ENCODE measurements around the gene TMEM164.
"Not testable (repeated sequence)": the region's sequence is repeated elsewhere in the genome, so short reads cannot be mapped to it uniquely, and the experiment has no call there.

Gene TMEM164

DNA sequence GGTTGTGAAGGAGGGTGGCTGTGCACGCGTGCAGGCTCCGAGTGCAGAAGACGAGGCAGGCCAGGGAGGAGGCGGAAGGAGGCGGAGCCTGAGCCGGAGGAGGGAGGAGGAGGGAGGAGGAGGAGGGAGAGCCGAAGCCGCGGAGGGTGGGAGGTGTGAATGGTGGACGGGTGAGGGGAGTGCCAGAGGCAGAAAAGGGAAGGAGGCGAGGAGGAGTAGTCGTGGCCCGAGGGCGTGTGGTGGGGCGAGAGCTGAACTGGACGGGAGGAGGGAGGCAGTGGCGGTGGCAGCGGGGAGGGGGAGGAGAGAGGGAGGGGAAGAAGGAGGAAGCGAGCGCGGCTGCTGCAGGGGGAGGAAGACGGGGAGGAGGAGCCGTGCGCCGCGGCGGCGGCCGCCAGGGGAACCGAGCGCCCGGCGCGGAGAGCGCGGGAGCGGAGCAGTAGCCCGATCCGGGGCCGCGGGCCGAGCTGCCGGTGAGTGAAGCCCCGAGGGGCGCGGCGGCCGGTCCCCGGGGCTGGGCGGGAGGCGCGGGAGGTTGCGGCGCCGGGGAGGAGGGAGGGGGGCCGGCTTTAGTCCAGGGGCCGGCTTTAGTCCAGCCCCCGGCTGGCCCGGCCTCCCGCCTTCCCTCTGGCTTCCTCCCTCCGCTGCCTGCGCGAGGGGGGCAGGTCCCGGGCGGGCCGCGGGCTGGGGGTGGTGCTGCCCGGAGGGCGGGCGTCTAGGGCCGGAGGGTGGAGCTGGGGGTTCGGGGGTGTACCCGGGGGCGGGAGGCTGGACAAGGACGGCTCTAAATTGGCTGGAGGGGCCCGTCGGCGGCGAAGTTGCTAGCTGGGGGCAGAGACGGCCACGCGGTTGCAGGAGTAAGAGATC is at the start of gene TMEM164:
TMEM164 (plus strand) TSS at position 815 of the 867 bp plus-strand sequence. CDS start 661 bp downstream, outside the sequence.
- DNase-seq (ENCODE audit: low spot score): no peak

DNA sequence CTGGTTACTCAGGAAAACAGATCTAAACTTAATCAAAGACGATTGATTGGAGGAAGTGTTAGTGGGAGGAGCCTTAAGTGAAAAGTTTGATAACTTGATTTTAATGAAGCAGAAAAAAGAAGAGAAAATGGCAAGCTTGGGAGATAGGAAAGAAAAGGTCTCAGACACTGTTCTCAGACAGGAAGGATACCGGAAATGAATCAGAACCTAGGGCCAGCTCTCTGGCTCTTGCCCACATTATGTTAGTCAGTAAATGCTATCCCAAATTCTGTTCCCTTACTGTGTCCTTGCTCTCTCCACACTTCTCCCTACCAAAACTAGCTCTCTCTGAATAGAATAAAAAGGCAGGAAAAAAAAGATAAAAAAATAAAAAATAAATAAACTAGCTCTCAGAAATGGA is 48.6 kb upstream of the TMEM164 start:
- DNase-seq (ENCODE audit: low spot score): no peak

DNA sequence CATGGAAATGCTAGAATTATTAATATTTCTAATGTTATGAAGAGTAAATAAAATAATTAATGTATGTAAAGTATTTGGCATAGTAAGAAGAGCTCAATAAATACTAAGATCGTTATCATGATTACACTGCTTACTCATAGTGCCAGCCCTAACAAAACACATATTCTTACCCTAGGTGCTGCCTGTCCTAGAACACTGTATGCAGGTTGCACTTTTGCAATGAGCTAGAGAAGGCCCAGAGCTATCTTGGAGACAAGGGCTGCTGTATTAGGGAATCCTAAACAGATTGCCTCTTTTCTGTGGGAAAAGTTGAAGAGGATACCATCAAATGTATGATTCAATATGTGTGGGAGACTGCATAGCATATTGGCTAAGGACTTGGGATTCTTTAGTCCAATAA is 48.0 kb upstream of the TMEM164 start:
- peak; percentile 31 for DNase-seq (ENCODE audit: low spot score)

DNA sequence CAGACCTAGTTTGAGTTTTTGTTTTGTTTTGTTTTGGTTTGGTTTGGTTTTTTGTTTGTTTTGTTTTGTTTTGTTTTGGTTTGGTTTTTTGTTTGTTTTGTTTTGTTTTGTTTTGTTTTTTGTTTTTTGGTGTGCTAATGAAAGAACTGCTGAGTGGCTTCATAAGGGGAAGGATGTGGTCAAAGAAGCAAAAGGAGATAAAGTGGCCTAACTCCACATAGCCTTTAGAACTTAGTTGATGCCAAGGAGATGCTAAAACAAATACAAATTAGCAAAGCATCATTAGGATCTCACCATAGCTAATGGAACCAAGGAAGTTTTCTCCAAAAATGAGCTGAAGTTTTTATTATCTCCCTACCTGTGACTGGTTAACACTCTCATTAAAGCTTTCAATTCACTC is 44.6 kb upstream of the TMEM164 start:
- no peak for DNase-seq (ENCODE audit: low spot score)

DNA sequence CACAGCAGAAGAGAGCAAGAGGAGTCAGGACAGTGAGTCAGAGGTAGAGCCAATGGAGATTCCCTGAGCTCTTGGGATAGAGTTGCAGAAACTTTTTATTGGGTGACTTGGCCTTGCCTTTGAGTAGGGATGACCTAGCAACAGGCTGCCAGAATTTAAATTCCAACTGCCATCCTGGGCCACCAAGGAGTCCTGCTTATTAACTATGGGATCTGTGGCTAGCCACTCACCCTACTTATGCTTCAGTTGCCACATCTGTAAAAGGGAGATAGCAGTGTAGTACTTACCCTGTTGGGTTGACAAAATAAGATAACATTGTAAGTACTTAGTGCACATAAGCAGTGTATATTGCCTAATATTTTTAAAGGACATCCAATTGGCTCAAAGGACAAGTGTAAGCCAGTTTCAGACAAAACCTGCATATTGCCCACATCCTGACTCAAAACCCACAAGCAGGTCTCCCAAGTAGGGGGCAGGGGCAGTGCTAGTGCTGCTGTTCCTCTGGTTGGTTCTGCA is 43.5 kb upstream of the TMEM164 start:
- DNase-seq (ENCODE audit: low spot score): no peak

DNA sequence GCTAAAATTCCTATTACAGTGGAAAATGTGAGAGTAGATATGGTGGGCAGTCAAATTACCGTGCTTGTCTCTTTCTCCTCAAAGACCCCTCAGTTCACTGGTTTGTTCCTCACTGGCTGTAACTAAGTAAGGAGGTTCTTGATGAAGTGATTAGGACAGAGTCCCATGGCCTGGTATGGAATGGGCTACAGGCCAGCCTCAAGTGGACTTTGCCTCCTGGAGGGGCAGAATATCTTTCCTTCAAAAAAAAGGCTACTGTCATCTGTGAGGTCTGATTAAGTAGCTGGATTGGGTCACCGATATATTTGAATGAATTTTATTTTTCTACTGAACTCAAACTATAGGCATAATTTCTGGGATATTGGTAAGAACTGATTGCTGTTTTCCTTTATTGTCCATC is 38.5 kb upstream of the TMEM164 start:
- DNase-seq (ENCODE audit: low spot score): no peak

DNA sequence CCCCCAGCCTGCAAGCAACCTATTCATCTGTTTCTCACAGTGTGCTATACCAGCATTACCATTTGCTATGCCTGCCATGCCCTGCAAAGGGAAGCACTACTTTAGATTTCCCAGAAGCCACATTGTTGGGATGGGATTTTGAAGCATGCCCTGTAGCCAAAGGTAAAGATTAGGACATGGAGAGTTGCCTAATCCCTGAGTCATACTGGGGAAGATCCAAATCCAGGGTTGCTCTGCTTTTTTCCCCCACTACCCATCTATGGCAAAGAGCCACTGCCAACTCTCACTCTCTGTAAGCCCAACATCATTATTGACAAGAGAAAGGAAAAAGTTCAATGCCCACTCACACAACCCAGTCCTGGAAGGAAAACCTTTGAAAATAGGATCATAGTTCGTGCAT is 36.7 kb upstream of the TMEM164 start:
- no peak for DNase-seq (ENCODE audit: low spot score)

DNA sequence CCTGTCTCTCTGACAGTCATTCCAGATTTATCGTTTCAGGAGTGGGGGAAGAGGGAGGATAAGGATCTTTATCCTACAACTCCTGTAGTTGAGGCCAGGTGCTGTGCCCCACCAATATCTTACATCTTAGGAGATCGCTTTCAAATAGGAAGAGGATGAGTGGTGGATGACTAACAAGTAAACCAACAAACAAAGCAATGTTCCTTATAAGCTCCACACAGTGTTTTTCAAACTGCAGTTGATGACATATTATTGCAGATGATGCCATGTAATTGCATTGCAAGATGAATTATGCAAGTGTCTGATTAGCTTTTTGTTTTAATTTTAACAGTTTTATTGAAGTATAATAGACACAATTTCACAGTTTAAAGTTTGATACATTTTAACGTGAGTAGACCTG is 35.8 kb upstream of the TMEM164 start:
- no peak for DNase-seq (ENCODE audit: low spot score)

DNA sequence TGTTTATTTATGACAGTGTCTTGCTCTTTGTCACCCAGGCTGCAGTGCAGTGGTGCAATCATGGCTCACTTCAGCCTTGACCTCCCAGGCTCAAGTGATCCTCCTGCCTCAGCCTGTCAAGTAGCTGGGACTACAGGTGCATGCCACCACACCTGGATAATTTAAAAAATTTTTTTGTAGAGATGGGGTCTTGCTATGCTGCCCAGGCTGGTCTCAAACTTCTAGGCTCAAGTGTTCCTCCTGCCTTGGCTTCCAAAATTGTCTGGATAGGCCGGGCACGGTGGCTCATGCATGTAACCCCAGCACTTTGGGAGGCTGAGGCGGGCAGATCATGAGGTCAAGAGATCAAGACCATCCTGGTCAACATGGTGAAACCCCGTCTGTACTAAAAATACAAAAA is 32.1 kb upstream of the TMEM164 start:
- DNase-seq (ENCODE audit: low spot score): not testable (repeated sequence)

DNA sequence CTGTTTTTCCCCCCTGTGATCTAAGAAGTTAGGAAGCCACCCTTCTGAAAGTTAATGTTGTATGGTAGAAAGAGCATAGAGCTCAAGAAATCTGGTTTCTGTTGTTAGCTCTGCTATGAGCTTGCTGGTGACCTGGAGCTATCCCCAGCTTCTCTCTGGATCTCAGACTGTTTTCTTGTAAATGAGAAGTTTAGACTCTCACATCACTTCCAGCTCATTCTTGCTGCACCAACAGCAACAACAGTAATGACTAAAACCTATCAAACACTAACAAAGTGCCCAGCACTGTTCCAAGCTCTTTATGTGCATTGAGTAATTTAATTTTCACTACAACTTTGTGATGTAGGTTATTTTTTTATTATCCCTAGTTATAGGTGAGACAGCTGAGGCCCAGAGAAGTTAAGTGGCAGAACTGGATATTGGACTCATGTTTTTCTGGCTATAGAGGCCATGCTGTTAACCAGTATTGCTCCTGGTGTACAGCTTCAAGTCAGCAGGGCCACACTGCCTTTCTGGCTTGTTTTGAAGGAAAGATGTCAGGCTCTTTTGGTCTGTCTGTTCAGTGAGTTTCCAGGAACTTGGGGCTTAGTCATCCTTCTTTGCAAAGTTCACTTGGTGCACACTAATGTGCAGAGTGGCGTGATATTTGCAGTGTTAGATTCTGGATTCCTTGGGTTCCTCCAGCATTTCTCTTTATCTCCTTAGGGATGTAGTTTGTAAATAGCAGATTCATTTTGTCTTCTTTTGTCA is 27.8 kb upstream of the TMEM164 start:
- no peak for DNase-seq (ENCODE audit: low spot score)

DNA sequence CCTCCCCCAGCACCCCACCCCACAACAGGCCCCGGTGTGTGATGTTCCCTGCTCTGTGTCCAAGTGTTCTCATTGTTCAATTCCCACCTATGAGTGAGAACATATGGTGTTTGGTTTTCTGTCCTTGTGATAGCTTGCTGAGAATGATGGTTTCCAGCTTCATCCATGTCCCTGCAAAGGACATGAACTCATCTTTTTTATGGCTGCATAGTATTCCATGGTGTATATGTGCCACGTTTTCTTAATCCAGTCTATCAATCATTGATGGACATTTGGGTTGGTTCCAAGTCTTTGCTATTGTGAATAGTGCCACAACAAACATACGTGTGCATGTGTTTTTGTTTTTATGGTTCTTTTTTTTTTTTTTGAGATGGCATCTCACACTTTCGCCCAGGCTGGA is 17.7 kb upstream of the TMEM164 start:
- not testable (repeated sequence) for DNase-seq (ENCODE audit: low spot score)

DNA sequence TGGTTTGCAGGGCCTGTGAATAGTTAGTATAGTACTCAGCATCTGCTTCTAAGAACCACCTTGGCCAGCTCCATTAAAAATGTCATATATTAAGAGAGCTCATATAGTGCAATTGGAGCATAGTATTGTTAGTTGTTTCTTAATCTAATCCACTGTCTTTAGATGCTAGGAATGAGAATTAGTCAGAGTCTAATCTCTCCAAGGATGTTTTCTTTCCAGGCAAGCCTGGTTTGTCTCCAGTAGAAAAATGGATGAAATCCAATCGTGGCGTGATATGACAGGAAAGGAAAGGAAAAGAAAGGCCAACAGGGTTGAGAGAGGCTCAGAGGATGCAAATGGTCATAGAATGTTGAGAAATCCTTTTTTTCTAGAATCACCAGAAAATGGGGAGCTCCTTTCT is 15.0 kb upstream of the TMEM164 start:
- DNase-seq (ENCODE audit: low spot score): no peak

DNA sequence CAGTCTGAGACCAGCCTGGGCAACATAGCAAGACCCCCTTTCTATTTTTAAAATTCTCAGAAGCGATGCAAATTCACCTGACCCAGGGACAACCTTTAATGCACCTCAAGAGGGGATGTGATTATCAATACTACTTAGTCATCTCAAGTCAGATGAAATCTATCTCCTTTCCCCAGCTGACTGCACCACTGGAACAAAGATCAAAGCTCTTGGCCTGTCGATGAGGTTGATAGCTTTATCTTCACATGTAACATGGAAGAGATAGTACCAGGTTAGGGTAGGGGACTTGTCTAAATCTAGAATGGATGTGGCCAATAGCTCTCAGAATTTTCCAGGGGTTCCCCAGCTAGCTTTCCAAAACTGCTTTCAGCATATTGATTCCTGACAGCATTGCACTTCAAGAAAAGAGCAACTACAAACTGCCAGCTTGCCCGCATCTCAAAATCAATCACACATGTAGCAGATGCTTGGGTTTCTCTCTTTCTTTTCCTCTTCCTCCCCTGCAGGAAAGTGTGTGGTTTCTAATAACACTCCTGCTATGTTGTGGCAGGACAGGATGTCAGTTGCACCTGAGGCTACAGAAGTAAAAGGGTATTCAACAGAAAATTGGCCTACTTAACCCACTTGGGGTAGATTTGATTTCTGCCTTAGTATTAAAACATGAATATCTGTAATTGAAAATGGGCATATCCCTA is 12.2 kb upstream of the TMEM164 start:
- no peak for DNase-seq (ENCODE audit: low spot score)

DNA sequence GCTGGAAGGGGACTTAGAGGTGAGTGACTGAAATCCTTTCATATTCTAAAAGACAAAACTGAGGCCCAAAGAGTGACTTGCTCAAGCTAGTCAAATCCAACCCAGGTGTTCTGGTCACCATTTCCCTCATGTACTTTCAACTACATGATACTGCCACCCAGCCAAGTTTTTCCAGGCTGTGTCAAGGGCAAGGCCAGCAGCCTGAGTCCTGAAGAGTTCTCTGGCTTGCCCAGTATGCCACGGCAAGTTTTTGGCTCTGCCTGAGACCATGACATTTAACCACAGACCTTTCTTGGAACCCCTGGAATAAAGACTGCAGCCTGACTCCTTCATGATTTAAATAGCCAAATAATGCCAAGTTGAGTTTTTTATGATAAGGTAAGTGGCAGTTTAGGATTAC is 10.7 kb upstream of the TMEM164 start:
- no peak for DNase-seq (ENCODE audit: low spot score)

DNA sequence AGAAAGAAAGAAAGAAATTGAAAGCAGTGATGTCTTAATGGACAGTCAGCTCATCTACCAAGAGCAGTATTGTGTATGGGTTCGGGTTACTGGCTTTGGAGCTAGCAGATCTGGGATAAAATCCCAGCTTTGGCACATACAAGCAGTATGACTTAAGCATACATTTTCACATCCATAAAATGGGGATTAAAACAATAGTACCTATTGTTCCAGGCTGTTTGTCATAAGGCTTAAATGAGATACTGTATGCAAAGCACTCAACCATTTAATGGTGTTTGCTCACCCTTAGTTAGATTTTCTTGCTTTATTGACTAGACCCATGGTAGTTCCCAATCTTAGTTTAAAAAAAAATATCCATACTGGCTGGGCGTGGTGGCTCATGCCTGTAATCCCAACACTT is 7.8 kb upstream of the TMEM164 start:
- DNase-seq (ENCODE audit: low spot score): no peak

DNA sequence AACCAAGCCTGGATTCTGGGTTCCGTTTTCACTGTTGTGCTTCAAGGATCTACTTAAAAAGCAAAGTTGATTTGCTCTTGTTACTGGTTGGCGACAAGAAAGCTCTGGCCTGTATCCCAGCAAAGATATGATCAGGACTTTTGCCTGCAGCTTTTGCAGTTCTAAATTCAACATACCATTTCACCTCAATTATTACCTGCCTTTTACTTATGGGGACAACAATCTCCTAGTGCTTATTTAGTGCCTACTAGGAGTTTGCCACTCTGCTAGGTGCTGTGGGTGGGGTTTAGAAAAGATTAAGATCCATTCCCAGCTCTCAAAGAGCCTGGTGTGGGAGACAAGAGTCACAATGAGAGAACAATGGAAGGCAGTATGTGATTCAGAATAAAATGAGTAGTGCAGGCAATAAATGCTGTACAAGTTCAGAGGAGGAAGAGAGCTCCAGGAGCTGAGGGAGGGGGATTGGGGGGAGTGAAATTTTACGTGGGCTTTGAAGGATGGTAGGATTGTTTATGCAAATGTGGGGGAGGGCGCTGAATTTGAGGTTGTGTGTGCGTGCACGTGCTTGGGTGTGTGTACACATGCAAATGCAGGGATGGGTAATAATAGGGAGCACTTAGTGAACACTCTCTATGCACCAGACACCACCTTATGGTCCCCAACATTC is 5.0 kb upstream of the TMEM164 start:
- DNase-seq (ENCODE audit: low spot score): peak; percentile 64

DNA sequence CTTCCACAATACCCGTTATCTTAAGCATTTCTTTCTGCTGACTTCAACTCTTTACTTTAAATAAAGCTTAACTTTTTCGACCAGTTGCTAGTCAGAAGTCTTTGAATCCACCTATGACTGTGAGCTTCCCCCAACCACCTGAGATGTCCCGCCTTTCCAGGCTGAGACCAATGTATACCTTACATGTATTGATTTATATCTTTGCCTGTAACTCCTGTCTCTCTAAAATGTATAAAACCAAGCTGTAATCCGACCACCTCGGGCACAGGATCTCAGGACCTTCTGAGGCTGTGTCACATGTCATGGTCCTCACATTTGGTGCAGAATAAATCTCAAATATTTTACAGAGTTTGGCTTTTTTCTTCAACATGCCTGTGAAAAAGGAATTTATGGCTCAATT is 2.9 kb upstream of the TMEM164 start:
- no peak for DNase-seq (ENCODE audit: low spot score)

DNA sequence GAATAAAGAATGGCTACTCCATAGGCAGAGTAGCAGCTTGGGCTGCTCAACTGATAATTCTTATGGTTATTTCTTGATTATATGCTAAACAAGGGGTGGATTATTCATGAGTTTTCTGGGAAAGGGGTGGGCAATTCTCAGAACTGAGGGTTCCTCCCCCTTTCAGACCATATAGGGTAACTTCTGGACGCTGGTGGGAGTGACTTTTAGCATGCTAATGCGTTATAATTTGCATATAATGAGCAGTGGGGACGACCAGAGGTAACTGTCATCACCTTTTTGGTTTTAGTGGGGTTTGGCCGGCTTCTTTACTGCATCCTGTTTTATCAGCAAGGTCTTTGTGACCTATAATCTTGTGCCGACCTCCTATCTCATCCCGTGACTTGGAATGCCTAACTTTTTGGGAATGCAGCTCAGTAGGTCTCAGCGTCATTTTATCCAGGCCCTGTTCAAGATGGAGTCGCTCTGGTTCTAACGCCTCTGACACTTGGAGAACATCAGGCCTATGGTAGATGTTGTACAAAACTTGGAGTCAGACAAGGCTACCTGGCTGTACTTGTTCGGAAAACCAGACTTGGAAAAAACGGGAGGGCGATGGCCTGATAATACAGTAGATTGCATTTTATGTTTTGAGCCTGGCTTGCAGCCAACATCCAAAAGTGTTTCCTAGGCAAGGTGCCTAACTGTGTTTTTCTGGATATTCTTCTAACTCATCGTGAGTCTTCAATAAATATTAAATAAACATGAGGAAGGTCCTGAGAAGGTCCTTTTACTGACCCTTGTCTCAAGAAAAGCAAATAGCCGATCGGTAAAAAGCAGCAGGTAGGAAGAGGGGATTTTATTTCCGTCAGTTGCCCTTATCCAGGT is 1.8 kb upstream of the TMEM164 start:
- no peak for DNase-seq (ENCODE audit: low spot score)

DNA sequence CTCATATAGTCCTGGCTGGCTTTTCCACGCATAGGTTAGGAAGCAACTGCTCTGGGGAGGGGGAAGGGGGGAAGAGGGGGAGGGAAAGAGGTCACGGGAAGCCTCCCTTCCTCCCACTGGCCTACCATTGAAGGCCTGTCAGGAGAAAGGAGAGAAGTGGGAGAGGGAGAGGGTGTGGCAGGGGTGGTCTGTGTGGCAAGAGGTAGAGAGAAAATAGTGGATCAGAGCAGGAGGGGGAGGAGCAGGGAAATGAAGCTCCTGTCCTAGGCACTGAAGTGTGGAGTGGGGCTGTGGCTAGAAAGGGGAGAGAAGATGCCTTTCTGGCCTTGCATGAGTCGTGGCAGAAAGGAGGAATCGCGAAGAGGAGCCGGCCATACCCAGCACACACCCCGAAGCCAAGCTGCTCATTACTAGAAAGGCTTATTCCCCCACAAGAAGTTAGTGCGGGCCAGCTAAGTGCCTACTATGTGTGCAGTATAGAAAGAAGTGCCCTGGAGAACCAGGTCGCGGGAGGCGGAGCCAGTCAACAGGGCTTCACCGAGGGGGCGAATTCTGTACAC is 1.1 kb upstream of the TMEM164 start:
- no peak for DNase-seq (ENCODE audit: low spot score)

All from COLO829 (cell line).